ENCODE measurements around the gene STXBP2. TPM values are rescaled to one million over a fixed set of nuclear protein-coding genes. Genes with fewer than 3 reads are reported as not detected.
A peak's percentile ranks its signal among the peaks of the same experiment; 100 is the strongest.

The STXBP2 gene
- total and polyA plus RNA-seq, 9 of the 15 experiments (the other 6 are each of a cell fraction or from before 2014, with no cell fraction given): 2.5 to 163 (median 71.3) TPM

DNA sequence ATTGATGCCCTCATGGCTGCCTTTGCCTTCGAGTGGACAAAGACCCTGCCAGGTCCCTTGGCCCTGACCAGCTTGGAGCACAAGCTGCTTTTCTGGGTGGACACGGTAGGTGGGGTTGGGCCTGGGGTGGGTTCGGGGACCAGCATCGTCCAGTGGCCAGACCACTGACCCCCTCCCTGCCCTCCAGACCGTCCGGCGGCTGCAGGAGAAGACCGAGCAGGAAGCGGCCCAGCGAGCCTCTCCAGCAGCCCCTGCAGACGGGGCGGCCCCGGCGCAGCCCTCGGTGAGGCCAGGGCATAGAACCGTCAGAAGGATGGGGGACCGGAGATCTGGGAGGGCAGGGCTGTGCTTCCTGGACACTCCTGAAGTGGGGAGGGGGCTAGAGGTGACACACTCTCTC is 30.6 kb upstream of the STXBP2 start (continued):
- no peak for TF ChIP-seq IFI16 (CRISPR knock-in tag; IDR thresholded peaks at IDR 0.05)
- TF ChIP-seq PML (IDR thresholded peaks at IDR 0.05; ENCODE audit: low read length): no peak
- no peak for TF ChIP-seq HDAC3 (IDR thresholded peaks at IDR 0.05; ENCODE audit: borderline replicate concordance, partially characterized antibody)
- TF ChIP-seq, protein P1, sequence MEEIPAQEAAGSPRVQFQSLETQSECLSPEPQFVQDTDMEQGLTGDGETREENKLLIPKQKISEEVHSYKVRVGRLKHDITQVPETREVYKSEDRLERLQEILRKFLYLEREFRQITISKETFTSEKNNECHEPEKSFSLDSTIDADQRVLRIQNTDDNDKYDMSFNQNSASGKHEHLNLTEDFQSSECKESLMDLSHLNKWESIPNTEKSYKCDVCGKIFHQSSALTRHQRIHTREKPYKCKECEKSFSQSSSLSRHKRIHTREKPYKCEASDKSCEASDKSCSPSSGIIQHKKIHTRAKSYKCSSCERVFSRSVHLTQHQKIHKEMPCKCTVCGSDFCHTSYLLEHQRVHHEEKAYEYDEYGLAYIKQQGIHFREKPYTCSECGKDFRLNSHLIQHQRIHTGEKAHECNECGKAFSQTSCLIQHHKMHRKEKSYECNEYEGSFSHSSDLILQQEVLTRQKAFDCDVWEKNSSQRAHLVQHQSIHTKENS (CRISPR knock-in tag; IDR thresholded peaks at IDR 0.05): no peak

DNA sequence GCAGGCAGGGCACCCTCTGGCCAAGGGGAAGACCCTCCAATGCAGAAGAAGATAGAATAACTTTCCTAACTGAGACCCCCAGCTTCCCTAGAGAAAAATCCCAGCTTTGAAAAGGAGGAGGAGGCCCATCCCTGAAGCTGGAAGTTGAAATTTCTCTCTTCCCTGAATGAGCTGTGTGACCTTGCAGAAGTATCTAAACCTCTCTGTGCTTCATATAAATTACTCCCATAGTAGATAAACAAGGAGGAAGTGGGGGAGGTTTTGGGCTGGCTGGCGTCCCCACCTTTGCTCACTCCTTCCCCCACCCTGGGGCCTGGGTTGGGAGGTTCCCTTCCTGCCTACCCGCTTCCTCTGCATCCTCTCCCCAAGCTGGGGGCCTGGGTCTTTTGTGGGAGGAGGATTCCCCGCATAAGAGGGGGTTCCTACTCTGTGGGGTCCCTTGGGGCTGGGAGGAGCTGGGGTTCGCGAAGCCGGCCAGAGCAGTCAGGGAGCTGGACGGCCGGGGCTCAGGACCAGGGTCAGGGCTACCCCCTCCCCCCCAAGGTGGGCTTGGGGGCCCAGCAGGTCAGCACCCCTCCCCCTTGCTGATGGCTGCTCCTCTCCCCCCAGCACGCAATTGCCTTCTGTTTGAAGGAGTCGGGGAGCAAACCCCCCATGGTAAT is 29.6 kb upstream of the STXBP2 start:
- no TSS peak for BruUV-seq (replicated peaks)
- H3K4me3 ChIP-seq: no peak overlapping the region
- in situ Hi-C loops (cut with MboI): no loop called here
- WGBS (ENCODE audit: insufficient coverage, low coverage, missing lambda C conversion rate): 15% methylated on average over 3 of the region's 10 CpGs
- H4K20me1 ChIP-seq (replicated peaks; ENCODE audit: control insufficient read depth, insufficient read depth, low read length): peaks cover 9% of the 10 kb centered on the region; the same call in 1 of the 2 replicates
- H3K4me1 ChIP-seq (replicated peaks in 1 of 2; ENCODE audit: control insufficient read depth in 2 of 2, insufficient read depth in 2 of 2, low read length in 2 of 2): peaks cover 2 to 48% of the 10 kb centered on the region in 2 experiments; a peak in 4 of 5 replicates
- H3K4me2 ChIP-seq (ENCODE audit: insufficient read depth, low read length): no peak overlapping the region
- ChIA-PET CTCF (ENCODE audit: low intra/inter-chr PET ratio) (no interaction called here), POLR2A (interaction anchor here (0.9 to 1.5 kb wide), 3 partner anchors 11 to 596 kb away, joined by 3 to 5 read pairs (median 3); no protein-coding TSS in a partner anchor)
- ATAC-seq (no peak), FAIRE-seq (no peak), DNase-seq (ENCODE audit: extremely low read depth in 1 of 4, low spot score in 3 of 4) (no peak)
- intact Hi-C loops (cut with micrococcal nuclease): no loop called here
- H3K9me1 ChIP-seq (ENCODE audit: control insufficient read depth, insufficient read depth, low read length): no peaks in the 10 kb centered on the region
- H3K79me2 ChIP-seq (ENCODE audit: control insufficient read depth, insufficient read depth, low read length): no peaks in the 10 kb centered on the region
- H3K9ac ChIP-seq (ENCODE audit: insufficient read depth in 1 of 2, low read depth in 2 of 2, low read length in 2 of 2): no peak overlapping the region
- H3K36me3 ChIP-seq (ENCODE audit: control insufficient read depth, insufficient read depth, low read length): no peaks in the 10 kb centered on the region
- no peak overlapping the region for H2AFZ ChIP-seq (ENCODE audit: low read depth, low read length)
- no peaks in the 10 kb centered on the region for H3K9me3 ChIP-seq (replicated peaks; ENCODE audit: control insufficient read depth, insufficient read depth, low read depth, low read length)
- peaks cover 6 to 27% of the 10 kb centered on the region in 2 experiments; a peak in 3 of 5 replicates for H3K27me3 ChIP-seq (ENCODE audit: control insufficient read depth in 2 of 2, insufficient read depth in 2 of 2, low read length in 2 of 2)
- no peak overlapping the region for H3K27ac ChIP-seq (ENCODE audit: extremely low read depth, low read depth, low read length)
- TF ChIP-seq CTBP1 (IDR thresholded peaks at IDR 0.05; ENCODE audit: borderline replicate concordance): no peak
- no peak for TF ChIP-seq ZNF77 (CRISPR knock-in tag; IDR thresholded peaks at IDR 0.05)
- TF ChIP-seq LARP7 (IDR thresholded peaks at IDR 0.05): no peak
- no peak for TF ChIP-seq FOXK2 (conservative IDR thresholded peaks at IDR 0.05 in 1 of 2, IDR thresholded peaks at IDR 0.05 in 1 of 2; ENCODE audit: low read depth in 2 of 2)
- no peak for TF ChIP-seq ILF3 (IDR thresholded peaks at IDR 0.05; ENCODE audit: borderline replicate concordance)
- TF ChIP-seq BCOR (IDR thresholded peaks at IDR 0.05): peak; percentile 89
- TF ChIP-seq SMARCA5 (IDR thresholded peaks at IDR 0.05): peak; percentile 55; the same call in 1 of the 2 replicates
- no peak for TF ChIP-seq MBD2 (IDR thresholded peaks at IDR 0.05; ENCODE audit: borderline replicate concordance, low read depth)
- TF ChIP-seq, protein P2, sequence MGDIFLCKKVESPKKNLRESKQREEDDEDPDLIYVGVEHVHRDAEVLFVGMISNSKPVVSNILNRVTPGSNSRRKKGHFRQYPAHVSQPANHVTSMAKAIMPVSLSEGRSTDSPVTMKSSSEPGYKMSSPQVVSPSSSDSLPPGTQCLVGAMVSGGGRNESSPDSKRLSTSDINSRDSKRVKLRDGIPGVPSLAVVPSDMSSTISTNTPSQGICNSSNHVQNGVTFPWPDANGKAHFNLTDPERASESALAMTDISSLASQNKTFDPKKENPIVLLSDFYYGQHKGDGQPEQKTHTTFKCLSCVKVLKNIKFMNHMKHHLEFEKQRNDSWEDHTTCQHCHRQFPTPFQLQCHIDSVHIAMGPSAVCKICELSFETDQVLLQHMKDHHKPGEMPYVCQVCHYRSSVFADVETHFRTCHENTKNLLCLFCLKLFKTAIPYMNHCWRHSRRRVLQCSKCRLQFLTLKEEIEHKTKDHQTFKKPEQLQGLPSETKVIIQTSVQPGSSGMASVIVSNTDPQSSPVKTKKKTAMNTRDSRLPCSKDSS (IDR thresholded peaks at IDR 0.05; ENCODE audit: low read depth, partially characterized antibody): no peak
- TF ChIP-seq BRD4 (IDR thresholded peaks at IDR 0.05): no peak
- peak; percentile 95 for TF ChIP-seq RBM25 (IDR thresholded peaks at IDR 0.05; ENCODE audit: low read depth, low read length, severe bottlenecking)
- no peak for TF ChIP-seq ETV5 (CRISPR knock-in tag; IDR thresholded peaks at IDR 0.05; ENCODE audit: low read depth)
- TF ChIP-seq ELF4 (CRISPR knock-in tag; IDR thresholded peaks at IDR 0.05): no peak
- TF ChIP-seq, protein P3, sequence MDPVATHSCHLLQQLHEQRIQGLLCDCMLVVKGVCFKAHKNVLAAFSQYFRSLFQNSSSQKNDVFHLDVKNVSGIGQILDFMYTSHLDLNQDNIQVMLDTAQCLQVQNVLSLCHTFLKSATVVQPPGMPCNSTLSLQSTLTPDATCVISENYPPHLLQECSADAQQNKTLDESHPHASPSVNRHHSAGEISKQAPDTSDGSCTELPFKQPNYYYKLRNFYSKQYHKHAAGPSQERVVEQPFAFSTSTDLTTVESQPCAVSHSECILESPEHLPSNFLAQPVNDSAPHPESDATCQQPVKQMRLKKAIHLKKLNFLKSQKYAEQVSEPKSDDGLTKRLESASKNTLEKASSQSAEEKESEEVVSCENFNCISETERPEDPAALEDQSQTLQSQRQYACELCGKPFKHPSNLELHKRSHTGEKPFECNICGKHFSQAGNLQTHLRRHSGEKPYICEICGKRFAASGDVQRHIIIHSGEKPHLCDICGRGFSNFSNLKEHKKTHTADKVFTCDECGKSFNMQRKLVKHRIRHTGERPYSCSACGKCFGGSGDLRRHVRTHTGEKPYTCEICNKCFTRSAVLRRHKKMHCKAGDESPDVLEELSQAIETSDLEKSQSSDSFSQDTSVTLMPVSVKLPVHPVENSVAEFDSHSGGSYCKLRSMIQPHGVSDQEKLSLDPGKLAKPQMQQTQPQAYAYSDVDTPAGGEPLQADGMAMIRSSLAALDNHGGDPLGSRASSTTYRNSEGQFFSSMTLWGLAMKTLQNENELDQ (CRISPR knock-in tag; IDR thresholded peaks at IDR 0.05; ENCODE audit: borderline replicate concordance): no peak
